GM10266 (cell line): ENCODE results near the gene IGFL3.
"Not testable (repeated sequence)": the region's sequence is repeated elsewhere in the genome, so short reads cannot be mapped to it uniquely, and the experiment has no call there.

Experiments used
- DNase-seq: peaks from one replicate; pipeline ENCODE4 v3.0.0; 2012; ENCODE audit errors: extremely low spot score
- CTCF ChIP-seq: IDR thresholded peaks from 2 replicates; pipeline ENCODE4 v1.5.1; 2012; ENCODE audit warnings: mild to moderate bottlenecking, low read depth; ENCODE audit not compliant: control insufficient read depth, insufficient read depth; ENCODE audit errors: missing control alignments

The IGFL3 gene

GRCh38 chr19:46124638-46125115 lies at the start of gene IGFL3:
Gene IGFL3 (minus strand): TSS chr19:46124688. CDS start chr19:46124649, 39 bp downstream.
- no peak for DNase-seq
- no peak for TF ChIP-seq CTCF

DNA sequence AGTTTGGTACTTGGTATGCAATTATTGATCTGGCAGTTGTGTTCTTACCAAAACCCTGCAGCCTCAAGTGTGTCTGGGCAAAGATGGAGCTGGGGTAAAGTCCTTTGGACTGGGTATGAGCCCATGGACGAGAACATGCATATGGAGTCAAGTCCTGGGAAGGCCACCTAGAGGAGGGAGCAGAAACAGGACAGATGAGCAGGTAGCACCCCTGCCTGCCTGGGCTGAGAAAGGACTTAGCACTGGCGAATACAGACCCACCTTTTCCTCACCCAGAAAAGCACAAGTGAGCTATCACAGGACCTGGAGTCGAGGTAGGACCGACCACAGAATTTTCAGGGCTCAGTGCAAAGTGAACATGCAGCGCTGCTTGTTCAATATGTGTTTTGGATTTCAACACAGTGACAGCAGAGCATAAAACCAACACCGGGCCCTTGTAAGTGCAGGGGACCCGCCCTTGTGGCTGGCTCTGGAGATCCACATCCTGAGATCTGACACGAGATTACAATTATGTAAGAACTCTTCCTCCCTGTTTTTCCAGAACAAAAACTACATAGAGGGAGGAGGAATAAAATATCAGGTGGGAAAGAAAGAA lies 49.5 kb upstream of the IGFL3 start:
- DNase-seq = no peak
- no peak for TF ChIP-seq CTCF

DNA sequence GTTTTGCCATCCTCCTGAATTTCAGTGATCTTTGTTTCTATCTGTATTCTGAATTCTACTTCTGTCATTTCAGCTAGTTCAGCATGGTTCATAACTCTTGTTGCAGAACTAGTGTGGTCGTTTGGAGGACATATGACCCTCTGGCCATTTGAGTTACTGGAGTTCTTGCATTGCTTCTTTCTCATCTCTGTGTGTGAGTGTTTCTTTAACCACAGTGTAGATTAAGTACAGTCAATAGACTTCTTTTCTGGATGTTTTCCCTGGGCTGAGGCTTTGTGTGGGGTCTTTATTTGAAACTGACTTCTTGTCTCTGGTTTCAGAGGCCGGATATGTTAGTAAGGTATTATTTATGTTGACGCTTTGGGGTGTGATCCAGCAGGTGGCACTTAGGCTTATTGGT lies 38.2 kb upstream of the IGFL3 start:
- no peak for TF ChIP-seq CTCF
- DNase-seq = no peak

GRCh38 chr19:46161642-46162257 lies 37.3 kb upstream of the IGFL3 start:
- not testable (repeated sequence) for DNase-seq

GRCh38 chr19:46160233-46160775 lies 35.8 kb upstream of the IGFL3 start:
- no peak for TF ChIP-seq CTCF
- DNase-seq = no peak

- no peak for DNase-seq
- no peak for TF ChIP-seq CTCF
These were observed 35.1 kb upstream of the IGFL3 start for GRCh38 chr19:46159418-46160232.

GRCh38 chr19:46155237-46155636 lies 30.7 kb upstream of the IGFL3 start:
- no peak for DNase-seq
- no peak for TF ChIP-seq CTCF
